GM12892 (cell line): ENCODE measurements around the gene STK33.

ENCODE experiments used
- POLR2A ChIP-seq: IDR thresholded peaks from 2 replicates; pipeline ENCODE4 v1.6.1; 2011; ENCODE audit warnings: low read depth, low read length, control low read depth
- POLR2AphosphoS5 ChIP-seq: IDR thresholded peaks from 2 replicates; pipeline ENCODE4 v1.6.1; 2011; ENCODE audit warnings: low read depth, low read length, control low read depth
- TAF1 ChIP-seq: IDR thresholded peaks from 2 replicates; pipeline ENCODE4 v1.6.1; 2011; ENCODE audit warnings: low read depth, mild to moderate bottlenecking, control low read depth, low read length, borderline replicate concordance

DNA sequence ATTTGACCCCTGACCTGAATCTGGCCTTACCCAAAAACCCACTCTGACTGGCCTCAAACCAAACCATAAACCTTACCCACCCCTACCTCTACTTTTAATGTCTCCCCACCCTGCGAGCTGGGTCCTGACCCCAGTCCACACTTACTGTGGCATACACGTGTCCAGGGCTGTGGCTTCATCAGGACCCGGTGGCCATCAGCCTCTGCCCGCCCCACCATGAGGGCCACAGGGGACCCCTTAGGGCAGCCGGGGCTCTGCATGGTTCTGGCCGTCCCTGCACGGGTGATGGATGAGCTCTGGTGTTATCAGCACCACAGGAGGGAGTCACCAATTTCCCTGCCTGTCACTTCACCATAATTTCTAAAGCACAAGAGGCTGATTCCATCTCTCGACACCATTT lies 242.8 kb downstream of the STK33 start:
- TF ChIP-seq POLR2A (no peak), POLR2AphosphoS5 (no peak), TAF1 (no peak)
